Prostate gland (tissue), 2 donors: ENCODE data around the gene SKIDA1. TPM values are rescaled to one million over a fixed set of nuclear protein-coding genes. Genes with fewer than 3 reads are reported as not detected.

ENCODE experiments used
- DNase-seq: peaks from one replicate; pipeline ENCODE4 v3.0.0-alpha.2; 2019; ENCODE audit warnings: low spot score
- H3K27ac ChIP-seq, 2 donors: fragments of 200-600 bp; sonication (generic); 2 replicates each; pipeline ENCODE4 v1.5.1; 2017 to 2019
- H3K27me3 ChIP-seq: fragments of 200-600 bp; sonication (generic); replicated peaks from 2 replicates; pipeline ENCODE4 v1.5.1; 2019; ENCODE audit not compliant: insufficient read depth
- H3K36me3 ChIP-seq, 2 donors: fragments of 200-600 bp; sonication (generic); 1 replicate in 1 of 2; 2 replicates in 1 of 2; pipeline versions ENCODE4 v1.5.1 to v1.8.1; 2017 to 2019
- H3K4me1 ChIP-seq: fragments of 200-600 bp; sonication (generic); replicated peaks from 2 replicates; pipeline ENCODE4 v1.5.1; 2019
- H3K4me3 ChIP-seq, 2 donors: fragments of 200-600 bp; sonication (generic); 2 replicates each; pipeline ENCODE4 v1.5.1; 2017 to 2019
- H3K9me3 ChIP-seq: fragments of 200-600 bp; sonication (generic); 2 replicates; pipeline ENCODE4 v1.5.1; 2017
- CTCF ChIP-seq, 4 experiments: fragments of 200-600 bp in 2 of 4; fragments of 450-650 bp in 2 of 4; sonication (generic) in 2 of 4; IDR thresholded peaks; 1 replicate in 3 of 4; 2 replicates in 1 of 4; pipeline ENCODE4 v1.5.1; 2016 to 2019; ENCODE audit warnings: antibody characterized with exemption in 4 of 4, mild to moderate bottlenecking in 2 of 4, moderate library complexity in 2 of 4
- POLR2A ChIP-seq: fragments of 450-650 bp; IDR thresholded peaks from one replicate; pipeline ENCODE4 v1.6.1; 2016; ENCODE audit warnings: antibody characterized with exemption, mild to moderate bottlenecking
- POLR2AphosphoS5 ChIP-seq: sonication (generic); formaldehyde crosslinking; IDR thresholded peaks from one replicate; pipeline ENCODE4 v1.6.1; 2017; ENCODE audit warnings: antibody characterized with exemption
- WGBS: methylation state at CpG from one replicate; pipeline ENCODE4 v1.1.5; 2018; 5-methylcytosine and 5-hydroxymethylcytosine counted together
- intact Hi-C: fragments of 100-400 bp; cut with DNase I; formaldehyde crosslinking; loops from one replicate; pipeline ENCODE4 v1.14.2; 2022
- total RNA-seq, 2 donors: library from RNA; depleted of rRNA; stranded (reverse); fragments of >200 nt; gene quantifications; one replicate each; pipeline ENCODE4 v1.1.0, GENCODE V29; 2016

The SKIDA1 gene
- total RNA-seq, 2 donors from 2014 or later = 1.5 to 4.3 TPM

DNA sequence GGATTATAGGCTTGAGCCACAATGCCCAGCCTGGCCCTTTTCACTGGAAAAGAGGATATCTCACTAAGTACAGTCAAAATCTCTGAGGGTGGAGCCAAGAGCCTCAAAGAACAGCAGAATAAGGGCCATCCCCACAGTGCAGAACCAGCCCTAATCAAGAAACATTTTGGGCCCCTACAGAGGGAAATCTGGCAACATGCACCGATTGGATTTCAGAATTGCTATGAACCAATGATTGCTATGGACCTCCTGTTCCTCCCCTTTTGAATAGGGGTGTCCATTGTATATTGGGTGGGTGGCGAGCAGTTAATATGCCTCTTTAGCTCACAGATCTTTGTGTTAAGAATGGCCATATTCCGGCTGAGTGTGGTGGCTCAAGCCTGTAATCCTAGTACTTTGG is 42.7 kb downstream of the SKIDA1 start:
- intact Hi-C loops = no loop called here
- no peaks in the 10 kb centered on the region for H3K36me3 ChIP-seq
- WGBS = 98% methylated on average over 3 of the region's 3 CpGs
- H3K27ac ChIP-seq = no peak overlapping the region
- DNase-seq = no peak
- no peak overlapping the region for H3K4me3 ChIP-seq
- H3K27me3 ChIP-seq = no peaks in the 10 kb centered on the region
- TF ChIP-seq POLR2AphosphoS5 (no peak), POLR2A (no peak), CTCF (IDR thresholded peaks at IDR 0.05) (no peak)
- no peaks in the 10 kb centered on the region for H3K4me1 ChIP-seq
- no peaks in the 10 kb centered on the region for H3K9me3 ChIP-seq

GRCh38 chr10:21481407-21481806 is 44.1 kb downstream of the SKIDA1 start:
- 90% methylated on average over 2 of the region's 2 CpGs for WGBS
- no peak for TF ChIP-seq POLR2AphosphoS5
- no peak for TF ChIP-seq CTCF (IDR thresholded peaks at IDR 0.05)
- no peak for TF ChIP-seq POLR2A
- Histone ChIP-seq H3K36me3 (no peaks in the 10 kb centered on the region), H3K27me3 (no peaks in the 10 kb centered on the region), H3K4me3 (no peak overlapping the region), H3K27ac (no peak overlapping the region), H3K4me1 (no peaks in the 10 kb centered on the region), H3K9me3 (no peaks in the 10 kb centered on the region)
- intact Hi-C loops = no loop called here
- no peak for DNase-seq

- Histone ChIP-seq H3K9me3 (no peaks in the 10 kb centered on the region), H3K27ac (no peak overlapping the region), H3K36me3 (no peaks in the 10 kb centered on the region), H3K4me3 (no peak overlapping the region), H3K27me3 (no peaks in the 10 kb centered on the region), H3K4me1 (no peaks in the 10 kb centered on the region)
- DNase-seq = no peak
- 82% methylated on average over 6 of the region's 6 CpGs for WGBS
- intact Hi-C loops = no loop called here
- TF ChIP-seq POLR2A (no peak), CTCF (IDR thresholded peaks at IDR 0.05) (no peak), POLR2AphosphoS5 (no peak)
These were observed 45.7 kb downstream of the SKIDA1 start for GRCh38 chr10:21479570-21480315.

DNA sequence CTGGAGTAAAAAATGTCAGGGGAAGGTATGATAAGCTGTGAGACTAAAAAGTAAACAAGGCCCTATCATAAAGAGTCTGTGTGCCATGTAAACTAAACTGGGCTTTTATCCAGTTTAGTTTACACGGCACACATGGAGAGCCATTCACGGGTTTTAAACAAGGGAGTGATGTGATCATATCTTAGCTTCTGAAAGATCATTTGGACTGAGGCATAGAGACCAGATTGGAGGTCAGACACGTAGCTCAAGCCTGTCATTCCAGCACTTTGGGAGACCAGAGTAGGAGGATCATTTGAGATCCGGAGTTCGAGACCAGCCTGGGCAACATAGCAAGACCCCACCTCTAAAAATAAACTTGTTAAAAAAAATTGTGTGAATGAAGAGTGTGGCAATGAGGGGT is 50.1 kb downstream of the SKIDA1 start:
- no peaks in the 10 kb centered on the region for H3K27me3 ChIP-seq
- no peaks in the 10 kb centered on the region for H3K9me3 ChIP-seq
- no peak overlapping the region for H3K27ac ChIP-seq
- H3K36me3 ChIP-seq = no peaks in the 10 kb centered on the region
- WGBS = 74% methylated on average over 4 of the region's 5 CpGs
- H3K4me1 ChIP-seq = no peaks in the 10 kb centered on the region
- no peak for DNase-seq
- intact Hi-C loops = no loop called here
- TF ChIP-seq POLR2A (no peak), CTCF (IDR thresholded peaks at IDR 0.05) (no peak), POLR2AphosphoS5 (no peak)
- H3K4me3 ChIP-seq = no peak overlapping the region

DNA sequence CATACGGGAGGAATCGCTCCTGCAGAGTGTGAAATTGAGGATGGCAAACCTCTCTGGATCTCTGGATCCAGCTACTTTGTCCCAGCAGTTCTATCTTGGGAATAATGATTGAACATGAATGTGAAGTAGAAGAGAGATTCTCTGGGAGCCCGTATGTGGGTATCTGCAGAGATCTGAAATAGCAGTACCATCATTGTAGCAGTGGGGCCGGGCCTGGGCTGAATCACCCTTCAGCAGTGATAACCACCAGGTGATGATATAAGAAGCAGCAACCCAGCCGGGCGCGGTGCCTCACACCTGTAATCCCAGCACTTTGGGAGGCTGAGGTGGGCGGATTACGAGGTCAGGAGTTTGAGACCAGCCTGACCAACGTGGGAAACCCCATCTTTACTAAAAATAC is 51.9 kb downstream of the SKIDA1 start:
- DNase-seq = no peak
- Histone ChIP-seq H3K4me3 (no peak overlapping the region), H3K4me1 (no peaks in the 10 kb centered on the region), H3K27ac (no peak overlapping the region), H3K36me3 (no peaks in the 10 kb centered on the region), H3K9me3 (no peaks in the 10 kb centered on the region), H3K27me3 (no peaks in the 10 kb centered on the region)
- intact Hi-C loops = no loop called here
- TF ChIP-seq CTCF (IDR thresholded peaks at IDR 0.05) (no peak), POLR2AphosphoS5 (no peak), POLR2A (no peak)
- 89% methylated on average over 10 of the region's 10 CpGs for WGBS
